HepG2 (cell line): ENCODE data around the gene NXPH4. TPM values are rescaled to one million over a fixed set of nuclear protein-coding genes. Genes with fewer than 3 reads are reported as not detected.

Source experiments
- FIP1L1 ChIP-seq: fragments of 200-400 bp; formaldehyde crosslinking; IDR thresholded peaks from 2 replicates; pipeline ENCODE4 v1.6.1; 2018; ENCODE audit warnings: low read depth, mild to moderate bottlenecking, low read length, moderate library complexity, borderline replicate concordance; ENCODE audit not compliant: insufficient read depth
- FLYWCH1 ChIP-seq: sonication (generic); formaldehyde crosslinking; IDR thresholded peaks from 2 replicates; pipeline ENCODE4 v1.8.1; 2023; ENCODE audit warnings: mild to moderate bottlenecking, missing genetic modification reagents
- HDAC1 ChIP-seq: sonication (generic); formaldehyde crosslinking; IDR thresholded peaks from 2 replicates; pipeline ENCODE4 v1.5.1; 2020; ENCODE audit warnings: mild to moderate bottlenecking, missing genetic modification reagents
- HIVEP1 ChIP-seq: sonication (generic); formaldehyde crosslinking; IDR thresholded peaks from 2 replicates; pipeline ENCODE4 v1.4.0; 2020; ENCODE audit warnings: mild to moderate bottlenecking, missing genetic modification reagents
- KDM3A ChIP-seq: IDR thresholded peaks from 2 replicates; pipeline ENCODE4 v1.6.1; 2018; ENCODE audit warnings: low read depth, missing compliant biosample characterization
- MAFK ChIP-seq, 2 experiments: IDR thresholded peaks in 1 of 2; conservative IDR thresholded peaks in 1 of 2; 2 replicates each; pipeline ENCODE4 v1.6.1; 2011; ENCODE audit warnings: improper control_type of control experiment in 2 of 2, low read length in 2 of 2
- PTBP1 ChIP-seq: fragments of 200-400 bp; formaldehyde crosslinking; IDR thresholded peaks from 2 replicates; pipeline ENCODE4 v1.6.1; 2018; ENCODE audit warnings: low read length, low read depth; ENCODE audit not compliant: poor library complexity, severe bottlenecking
- ZNF605 ChIP-seq: sonication (generic); formaldehyde crosslinking; IDR thresholded peaks from 2 replicates; pipeline ENCODE4 v1.8.0; 2022; ENCODE audit warnings: mild to moderate bottlenecking, missing genetic modification reagents
- polyA plus RNA-seq, 8 experiments: library from polyadenylated mRNA; depleted of rRNA in 3 of 8; stranded (reverse) in 7 of 8; unstranded in 1 of 8; fragments of >200 nt; fragmentation: Illumina TruSeq in 4 of 8; extraction: Trizol in 4 of 8; gene quantifications; 2 replicates each; pipeline versions ENCODE4 v1.2.1 to v1.2.3, GENCODE V29; 2011 to 2016; ENCODE audit warnings: low read depth in 4 of 8, missing spikeins in 1 of 8, mixed read lengths in 1 of 8; ENCODE audit not compliant: insufficient read depth in 1 of 8
- total RNA-seq, 5 experiments: library from RNA; depleted of rRNA; stranded (reverse); fragments of >200 nt; fragmentation: Illumina TruSeq; extraction: Trizol; gene quantifications; 2 replicates each; pipeline ENCODE4 v1.2.3, GENCODE V29; 2016; ENCODE audit warnings: low read depth in 1 of 5
- TF ChIP-seq, protein P1 (sequence below): sonication (generic); formaldehyde crosslinking; IDR thresholded peaks from 2 replicates; pipeline ENCODE4 v1.4.0; 2020; ENCODE audit warnings: mild to moderate bottlenecking, missing genetic modification reagents
- TF ChIP-seq, protein P2 (sequence below): IDR thresholded peaks from 2 replicates; pipeline ENCODE4 v1.6.1; 2012; ENCODE audit warnings: inconsistent platforms
- TF ChIP-seq, protein P3 (sequence below), 2 experiments: IDR thresholded peaks; 2 replicates each; pipeline ENCODE4 v1.6.1; 2011 to 2012; ENCODE audit warnings: low read length in 2 of 2, borderline replicate concordance in 1 of 2, low read depth in 1 of 2, mild to moderate bottlenecking in 1 of 2, moderate library complexity in 1 of 2

Gene NXPH4
- total and polyA plus RNA-seq, 2 of the 13 experiments (the other 11 are each of a cell fraction or from before 2014, with no cell fraction given) = 0.13 TPM; not detected in 1

DNA sequence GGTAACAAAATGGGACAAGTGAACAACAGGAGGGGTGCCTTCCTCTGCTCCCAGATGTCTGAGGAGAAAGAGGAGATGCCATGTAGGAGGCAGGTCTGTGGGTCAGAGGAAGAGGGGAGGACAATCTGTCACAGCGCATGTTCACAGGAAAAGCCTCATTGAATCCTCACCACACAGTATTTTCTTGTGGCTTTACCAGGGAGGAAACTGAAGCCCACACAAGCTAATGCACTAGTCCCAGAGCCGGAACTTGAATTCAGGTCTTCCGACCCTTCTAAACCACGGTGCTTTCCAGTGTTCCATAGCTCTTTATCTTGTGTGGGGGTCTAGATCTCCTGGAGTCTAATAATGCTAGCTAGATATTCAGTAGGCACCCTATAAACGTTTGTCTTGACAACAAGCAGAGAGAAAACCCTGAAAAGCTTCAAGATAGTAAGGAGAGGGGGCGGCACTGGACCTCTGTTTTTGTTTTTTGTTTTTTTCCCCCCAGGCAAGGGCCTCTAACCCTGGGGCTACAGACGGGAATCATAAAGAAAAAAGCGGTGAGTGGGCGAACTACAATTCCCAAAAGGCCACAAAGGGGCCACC is 12.5 kb downstream of the NXPH4 start (continued):
- TF ChIP-seq, protein P1, sequence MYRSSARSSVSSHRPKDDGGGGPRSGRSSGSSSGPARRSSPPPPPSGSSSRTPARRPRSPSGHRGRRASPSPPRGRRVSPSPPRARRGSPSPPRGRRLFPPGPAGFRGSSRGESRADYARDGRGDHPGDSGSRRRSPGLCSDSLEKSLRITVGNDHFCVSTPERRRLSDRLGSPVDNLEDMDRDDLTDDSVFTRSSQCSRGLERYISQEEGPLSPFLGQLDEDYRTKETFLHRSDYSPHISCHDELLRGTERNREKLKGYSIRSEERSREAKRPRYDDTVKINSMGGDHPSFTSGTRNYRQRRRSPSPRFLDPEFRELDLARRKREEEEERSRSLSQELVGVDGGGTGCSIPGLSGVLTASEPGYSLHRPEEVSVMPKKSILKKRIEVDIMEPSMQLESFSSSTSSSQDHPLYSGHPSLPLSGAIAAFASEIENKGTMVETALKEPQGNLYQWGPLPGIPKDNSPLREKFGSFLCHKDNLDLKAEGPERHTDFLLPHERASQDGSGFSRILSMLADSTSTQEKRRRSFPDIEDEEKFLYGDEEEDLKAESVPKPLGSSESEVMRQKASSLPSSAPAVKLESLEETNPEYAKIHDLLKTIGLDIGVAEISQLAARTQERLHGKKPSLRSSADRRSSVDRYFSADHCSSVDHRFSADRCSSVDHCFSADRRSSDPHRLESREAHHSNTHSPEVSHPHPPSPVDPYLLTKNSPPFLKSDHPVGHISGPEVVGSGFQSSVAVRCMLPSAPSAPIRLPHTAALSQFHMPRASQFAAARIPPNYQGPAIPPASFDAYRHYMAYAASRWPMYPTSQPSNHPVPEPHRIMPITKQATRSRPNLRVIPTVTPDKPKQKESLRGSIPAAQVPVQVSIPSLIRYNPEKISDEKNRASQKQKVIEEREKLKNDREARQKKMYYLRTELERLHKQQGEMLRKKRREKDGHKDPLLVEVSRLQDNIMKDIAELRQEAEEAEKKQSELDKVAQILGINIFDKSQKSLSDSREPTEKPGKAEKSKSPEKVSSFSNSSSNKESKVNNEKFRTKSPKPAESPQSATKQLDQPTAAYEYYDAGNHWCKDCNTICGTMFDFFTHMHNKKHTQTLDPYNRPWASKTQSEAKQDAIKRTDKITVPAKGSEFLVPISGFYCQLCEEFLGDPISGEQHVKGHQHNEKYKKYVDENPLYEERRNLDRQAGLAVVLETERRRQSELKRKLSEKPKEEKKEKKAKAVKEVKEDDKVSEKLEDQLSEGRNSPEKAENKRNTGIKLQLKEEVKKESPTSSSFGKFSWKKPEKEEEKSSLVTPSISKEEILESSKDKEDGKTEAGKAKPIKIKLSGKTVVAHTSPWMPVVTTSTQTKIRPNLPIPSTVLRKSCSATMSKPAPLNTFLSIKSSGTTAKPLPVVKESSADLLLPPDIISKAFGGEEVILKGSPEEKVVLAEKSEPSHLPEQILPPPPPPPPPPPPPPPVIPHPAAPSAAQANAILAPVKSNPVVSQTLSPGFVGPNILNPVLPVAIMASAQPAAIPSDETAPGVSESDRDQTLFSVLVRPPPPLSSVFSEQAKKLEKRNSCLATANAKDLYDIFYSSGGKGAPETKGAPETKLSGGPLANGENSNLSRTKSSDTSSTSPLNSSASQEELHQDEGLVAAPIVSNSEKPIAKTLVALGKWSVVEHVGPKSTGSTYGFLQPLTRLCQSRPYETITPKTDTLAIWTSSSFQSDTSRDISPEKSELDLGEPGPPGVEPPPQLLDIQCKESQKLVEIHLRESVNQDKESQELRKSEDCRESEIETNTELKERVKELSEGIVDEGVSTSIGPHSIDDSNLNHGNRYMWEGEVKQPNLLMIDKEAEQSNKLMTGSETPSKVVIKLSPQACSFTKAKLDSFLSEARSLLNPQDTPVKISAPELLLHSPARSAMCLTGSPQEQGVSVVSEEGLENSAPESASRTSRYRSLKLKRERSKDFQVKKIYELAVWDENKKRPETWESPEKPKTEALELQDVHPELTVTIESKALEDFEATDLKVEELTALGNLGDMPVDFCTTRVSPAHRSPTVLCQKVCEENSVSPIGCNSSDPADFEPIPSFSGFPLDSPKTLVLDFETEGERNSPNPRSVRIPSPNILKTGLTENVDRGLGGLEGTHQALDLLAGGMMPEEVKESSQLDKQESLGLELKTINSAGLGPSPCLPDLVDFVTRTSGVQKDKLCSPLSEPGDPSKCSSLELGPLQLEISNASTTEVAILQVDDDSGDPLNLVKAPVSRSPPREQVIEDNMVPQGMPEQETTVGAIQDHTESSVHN = no peak
- no peak for TF ChIP-seq KDM3A (CRISPR knock-in tag)
- TF ChIP-seq HIVEP1 (CRISPR knock-in tag) = no peak
- no peak for TF ChIP-seq PTBP1
- TF ChIP-seq ZNF605 (CRISPR knock-in tag) = peak; percentile 11; the same call in 1 of the 2 replicates
- no peak for TF ChIP-seq FIP1L1
- no peak for TF ChIP-seq MAFK (conservative IDR thresholded peaks at IDR 0.05 in 1 of 2, IDR thresholded peaks at IDR 0.05 in 1 of 2; ENCODE audit: low read length in 2 of 2)
- TF ChIP-seq, protein P2, sequence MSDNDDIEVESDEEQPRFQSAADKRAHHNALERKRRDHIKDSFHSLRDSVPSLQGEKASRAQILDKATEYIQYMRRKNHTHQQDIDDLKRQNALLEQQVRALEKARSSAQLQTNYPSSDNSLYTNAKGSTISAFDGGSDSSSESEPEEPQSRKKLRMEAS = no peak
- TF ChIP-seq HDAC1 (CRISPR knock-in tag) = no peak
- no peak for TF ChIP-seq FLYWCH1 (CRISPR knock-in tag)
- TF ChIP-seq, protein P3, sequence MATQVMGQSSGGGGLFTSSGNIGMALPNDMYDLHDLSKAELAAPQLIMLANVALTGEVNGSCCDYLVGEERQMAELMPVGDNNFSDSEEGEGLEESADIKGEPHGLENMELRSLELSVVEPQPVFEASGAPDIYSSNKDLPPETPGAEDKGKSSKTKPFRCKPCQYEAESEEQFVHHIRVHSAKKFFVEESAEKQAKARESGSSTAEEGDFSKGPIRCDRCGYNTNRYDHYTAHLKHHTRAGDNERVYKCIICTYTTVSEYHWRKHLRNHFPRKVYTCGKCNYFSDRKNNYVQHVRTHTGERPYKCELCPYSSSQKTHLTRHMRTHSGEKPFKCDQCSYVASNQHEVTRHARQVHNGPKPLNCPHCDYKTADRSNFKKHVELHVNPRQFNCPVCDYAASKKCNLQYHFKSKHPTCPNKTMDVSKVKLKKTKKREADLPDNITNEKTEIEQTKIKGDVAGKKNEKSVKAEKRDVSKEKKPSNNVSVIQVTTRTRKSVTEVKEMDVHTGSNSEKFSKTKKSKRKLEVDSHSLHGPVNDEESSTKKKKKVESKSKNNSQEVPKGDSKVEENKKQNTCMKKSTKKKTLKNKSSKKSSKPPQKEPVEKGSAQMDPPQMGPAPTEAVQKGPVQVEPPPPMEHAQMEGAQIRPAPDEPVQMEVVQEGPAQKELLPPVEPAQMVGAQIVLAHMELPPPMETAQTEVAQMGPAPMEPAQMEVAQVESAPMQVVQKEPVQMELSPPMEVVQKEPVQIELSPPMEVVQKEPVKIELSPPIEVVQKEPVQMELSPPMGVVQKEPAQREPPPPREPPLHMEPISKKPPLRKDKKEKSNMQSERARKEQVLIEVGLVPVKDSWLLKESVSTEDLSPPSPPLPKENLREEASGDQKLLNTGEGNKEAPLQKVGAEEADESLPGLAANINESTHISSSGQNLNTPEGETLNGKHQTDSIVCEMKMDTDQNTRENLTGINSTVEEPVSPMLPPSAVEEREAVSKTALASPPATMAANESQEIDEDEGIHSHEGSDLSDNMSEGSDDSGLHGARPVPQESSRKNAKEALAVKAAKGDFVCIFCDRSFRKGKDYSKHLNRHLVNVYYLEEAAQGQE (IDR thresholded peaks at IDR 0.05; ENCODE audit: borderline replicate concordance in 1 of 2, low read depth in 1 of 2, low read length in 2 of 2) = no peak
